CD14-positive monocyte (primary cell): ENCODE results near the gene HTR1D. TPM values are rescaled to one million over a fixed set of nuclear protein-coding genes. Genes with fewer than 3 reads are reported as not detected.

Source experiments
- DNase-seq, 3 donors: peaks; one replicate each; pipeline ENCODE4 v3.0.0-alpha.2; 2011 to 2022
- H2AFZ ChIP-seq: 2 replicates; pipeline ENCODE4 v1.6.0; 2012; ENCODE audit warnings: mild to moderate bottlenecking, low read depth, low read length, inconsistent platforms; ENCODE audit not compliant: insufficient read depth, poor library complexity, severe bottlenecking
- H3K27ac ChIP-seq, 2 donors: 1 replicate in 1 of 2; 2 replicates in 1 of 2; pipeline ENCODE4 v1.5.1; 2012 to 2013; ENCODE audit warnings: low read length in 2 of 2, control low read depth in 1 of 2, inconsistent platforms in 1 of 2, low read depth in 1 of 2, mild to moderate bottlenecking in 1 of 2
- H3K27me3 ChIP-seq, 2 donors: one replicate each; pipeline versions ENCODE4 v1.6.0 to v1.6.1; 2011 to 2013; ENCODE audit warnings: low read length in 2 of 2; ENCODE audit not compliant: control insufficient read depth in 2 of 2, insufficient read depth in 2 of 2
- H3K36me3 ChIP-seq, 2 donors: replicated peaks in 1 of 2; 1 replicate in 1 of 2; 2 replicates in 1 of 2; pipeline versions ENCODE4 v1.5.1 to v1.6.1; 2012 to 2013; ENCODE audit warnings: low read length in 2 of 2, control low read depth in 1 of 2, inconsistent platforms in 1 of 2, mild to moderate bottlenecking in 1 of 2; ENCODE audit not compliant: insufficient read depth in 2 of 2, control insufficient read depth in 1 of 2
- H3K4me1 ChIP-seq, 2 donors: 1 replicate in 1 of 2; 2 replicates in 1 of 2; pipeline versions ENCODE4 v1.5.1 to v1.6.1; 2012 to 2013; ENCODE audit warnings: low read length in 2 of 2, control low read depth in 1 of 2, inconsistent platforms in 1 of 2, mild to moderate bottlenecking in 1 of 2, moderate library complexity in 1 of 2; ENCODE audit not compliant: insufficient read depth in 2 of 2, control insufficient read depth in 1 of 2
- H3K4me2 ChIP-seq: replicated peaks from 2 replicates; pipeline ENCODE3; 2012; ENCODE audit warnings: low read length, moderate library complexity, mild to moderate bottlenecking; ENCODE audit not compliant: poor library complexity, severe bottlenecking; ENCODE audit errors: extremely low read depth
- H3K4me3 ChIP-seq, 3 experiments: fragments of 200-600 bp in 1 of 3; sonication (generic) in 1 of 3; replicated peaks in 1 of 3; 1 replicate in 2 of 3; 2 replicates in 1 of 3; pipeline ENCODE4 v1.5.1; 2011 to 2013; ENCODE audit warnings: low read length in 3 of 3, mild to moderate bottlenecking in 3 of 3, control low read depth in 2 of 3, low read depth in 2 of 3, inconsistent platforms in 1 of 3, moderate library complexity in 1 of 3
- H3K79me2 ChIP-seq: 2 replicates; pipeline ENCODE4 v1.6.0; 2012; ENCODE audit warnings: mild to moderate bottlenecking, control low read depth, inconsistent platforms, low read length, moderate library complexity; ENCODE audit not compliant: insufficient read depth
- H3K9ac ChIP-seq: 2 replicates; pipeline ENCODE4 v1.6.0; 2017; ENCODE audit warnings: low read length, mild to moderate bottlenecking; ENCODE audit not compliant: insufficient read depth, poor library complexity, severe bottlenecking
- H3K9me3 ChIP-seq, 2 donors: replicated peaks in 1 of 2; 1 replicate in 1 of 2; 2 replicates in 1 of 2; pipeline versions ENCODE4 v1.5.1 to v1.6.1; 2012 to 2013; ENCODE audit warnings: low read length in 2 of 2, control low read depth in 1 of 2; ENCODE audit not compliant: control insufficient read depth in 1 of 2, insufficient read depth in 1 of 2
- H4K20me1 ChIP-seq: 2 replicates; pipeline ENCODE4 v1.6.0; 2012; ENCODE audit warnings: mild to moderate bottlenecking, low read length, control low read depth, moderate library complexity; ENCODE audit not compliant: insufficient read depth
- H3K27ac Mint-ChIP-seq, 7 donors: one replicate each; pipeline ENCODE4 v1.8.0; 2020; ENCODE audit warnings: mild to moderate bottlenecking in 7 of 7, mixed read lengths in 7 of 7, moderate library complexity in 6 of 7, inconsistent platforms in 2 of 7
- H3K27me3 Mint-ChIP-seq, 3 donors: one replicate each; pipeline ENCODE4 v1.8.0; 2021 to 2022; ENCODE audit warnings: low read depth in 3 of 3, mild to moderate bottlenecking in 3 of 3, mixed read lengths in 3 of 3, moderate library complexity in 3 of 3, inconsistent platforms in 1 of 3
- H3K36me3 Mint-ChIP-seq, 2 donors: one replicate each; pipeline ENCODE4 v1.8.0; 2020; ENCODE audit warnings: mixed read lengths in 2 of 2, inconsistent platforms in 1 of 2, mild to moderate bottlenecking in 1 of 2
- H3K4me1 Mint-ChIP-seq: one replicate; pipeline ENCODE4 v1.8.0; 2020; ENCODE audit warnings: mild to moderate bottlenecking, mixed read lengths
- H3K4me3 Mint-ChIP-seq, 2 donors: one replicate each; pipeline ENCODE4 v1.8.0; 2020; ENCODE audit warnings: mild to moderate bottlenecking in 2 of 2, mixed read lengths in 2 of 2, moderate library complexity in 1 of 2
- H3K9me3 Mint-ChIP-seq, 7 donors: one replicate each; pipeline ENCODE4 v1.8.0; 2020 to 2022; ENCODE audit warnings: mixed read lengths in 7 of 7, mild to moderate bottlenecking in 6 of 7, moderate library complexity in 6 of 7, inconsistent platforms in 2 of 7
- WGBS: methylation state at CpG from one replicate; pipeline ENCODE4 v1.1.5; 2013; ENCODE audit warnings: missing lambda C conversion rate; ENCODE audit not compliant: insufficient coverage; 5-methylcytosine and 5-hydroxymethylcytosine counted together
- intact Hi-C, 2 donors: fragments of 100-400 bp; cut with micrococcal nuclease; formaldehyde crosslinking; loops; one replicate each; pipeline versions ENCODE4 v1.15.0 to v1.15.1; 2023
- polyA plus RNA-seq, 3 donors: library from polyadenylated mRNA; depleted of rRNA in 1 of 3; unstranded in 2 of 3; stranded (reverse) in 1 of 3; fragments of 300-500 nt in 2 of 3; fragments of >200 nt in 1 of 3; fragmentation: Illumina TruSeq in 2 of 3; gene quantifications; 1 replicate in 2 of 3; 2 replicates in 1 of 3; pipeline ENCODE4 v1.2.3, GENCODE V29; 2012 to 2021
- TF ChIP-seq, protein P1 (sequence below): fragments of 200-600 bp; IDR thresholded peaks from one replicate; pipeline ENCODE4 v1.8.0; 2022; ENCODE audit warnings: antibody characterized with exemption, mild to moderate bottlenecking

The HTR1D gene
- polyA plus RNA-seq, 3 donors = not detected

GRCh38 chr1:23150125-23150524, 67.2 kb downstream of the HTR1D start:
- TF ChIP-seq, protein P1, sequence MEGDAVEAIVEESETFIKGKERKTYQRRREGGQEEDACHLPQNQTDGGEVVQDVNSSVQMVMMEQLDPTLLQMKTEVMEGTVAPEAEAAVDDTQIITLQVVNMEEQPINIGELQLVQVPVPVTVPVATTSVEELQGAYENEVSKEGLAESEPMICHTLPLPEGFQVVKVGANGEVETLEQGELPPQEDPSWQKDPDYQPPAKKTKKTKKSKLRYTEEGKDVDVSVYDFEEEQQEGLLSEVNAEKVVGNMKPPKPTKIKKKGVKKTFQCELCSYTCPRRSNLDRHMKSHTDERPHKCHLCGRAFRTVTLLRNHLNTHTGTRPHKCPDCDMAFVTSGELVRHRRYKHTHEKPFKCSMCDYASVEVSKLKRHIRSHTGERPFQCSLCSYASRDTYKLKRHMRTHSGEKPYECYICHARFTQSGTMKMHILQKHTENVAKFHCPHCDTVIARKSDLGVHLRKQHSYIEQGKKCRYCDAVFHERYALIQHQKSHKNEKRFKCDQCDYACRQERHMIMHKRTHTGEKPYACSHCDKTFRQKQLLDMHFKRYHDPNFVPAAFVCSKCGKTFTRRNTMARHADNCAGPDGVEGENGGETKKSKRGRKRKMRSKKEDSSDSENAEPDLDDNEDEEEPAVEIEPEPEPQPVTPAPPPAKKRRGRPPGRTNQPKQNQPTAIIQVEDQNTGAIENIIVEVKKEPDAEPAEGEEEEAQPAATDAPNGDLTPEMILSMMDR = no peak
- H3K27me3 ChIP-seq = no peaks in the 10 kb centered on the region
- peaks cover 19% of the 10 kb centered on the region for H3K4me1 Mint-ChIP-seq
- H3K4me3 Mint-ChIP-seq = no peak overlapping the region
- DNase-seq = no peak
- H3K36me3 ChIP-seq = no peaks in the 10 kb centered on the region
- H3K79me2 ChIP-seq = peaks cover 53% of the 10 kb centered on the region
- H2AFZ ChIP-seq = no peak overlapping the region
- peaks cover 41% of the 10 kb centered on the region for H4K20me1 ChIP-seq
- H3K9me3 Mint-ChIP-seq = no peaks in the 10 kb centered on the region
- H3K36me3 Mint-ChIP-seq = peaks cover 3 to 4% of the 10 kb centered on the region in 2 donors
- peaks cover 0 to 2% (median 0%) of the 10 kb centered on the region in 3 donors for H3K27me3 Mint-ChIP-seq
- WGBS = no CpG with 5 or more reads among the region's 2 CpGs
- intact Hi-C loops = no loop called here
- H3K4me1 ChIP-seq = no peaks in the 10 kb centered on the region
- H3K27ac ChIP-seq = no peak overlapping the region
- peak overlapping the region in 1 of 7 donors; percentile 20 for H3K27ac Mint-ChIP-seq
- no peak overlapping the region for H3K9ac ChIP-seq
- H3K4me2 ChIP-seq = no peak overlapping the region
- H3K4me3 ChIP-seq = no peak overlapping the region
- no peaks in the 10 kb centered on the region for H3K9me3 ChIP-seq

GRCh38 chr1:23149114-23149513, 68.2 kb downstream of the HTR1D start:
- Histone ChIP-seq H3K27me3 (no peaks in the 10 kb centered on the region), H3K79me2 (peaks cover 51% of the 10 kb centered on the region), H3K9me3 (no peaks in the 10 kb centered on the region), H3K4me1 (no peaks in the 10 kb centered on the region), H3K4me3 (no peak overlapping the region), H3K9ac (no peak overlapping the region), H3K4me2 (no peak overlapping the region), H4K20me1 (peaks cover 40% of the 10 kb centered on the region), H3K36me3 (no peaks in the 10 kb centered on the region), H2AFZ (no peak overlapping the region), H3K27ac (no peak overlapping the region)
- peak overlapping the region in 1 of 7 donors; percentile 4 for H3K27ac Mint-ChIP-seq
- no CpG with 5 or more reads among the region's 1 CpG for WGBS
- peaks cover 19% of the 10 kb centered on the region for H3K4me1 Mint-ChIP-seq
- intact Hi-C loops = no loop called here
- TF ChIP-seq, protein P1 = no peak
- no peaks in the 10 kb centered on the region for H3K27me3 Mint-ChIP-seq
- H3K36me3 Mint-ChIP-seq = peaks cover 3 to 4% of the 10 kb centered on the region in 2 donors
- no peaks in the 10 kb centered on the region for H3K9me3 Mint-ChIP-seq
- DNase-seq = no peak
- H3K4me3 Mint-ChIP-seq = no peak overlapping the region
